GM23338 (cell line): ENCODE results near the gene PLCXD3. TPM values are rescaled to one million over a fixed set of nuclear protein-coding genes. Genes with fewer than 3 reads are reported as not detected.

Source experiments
- ATAC-seq: fragments of 200-7000 bp; cut with Tn5 transposase; 3 replicates; pipeline ENCODE4 v1.9.1; 2020
- DNase-seq: peaks from one replicate; pipeline ENCODE4 v3.0.0-alpha.2; 2015; ENCODE audit warnings: low spot score
- H2AFZ ChIP-seq: fragments of 200-600 bp; sonication (generic); 2 replicates; pipeline ENCODE4 v1.8.0; 2016; ENCODE audit warnings: antibody characterized with exemption, mild to moderate bottlenecking, moderate library complexity
- H3F3A ChIP-seq: fragments of 200-600 bp; sonication (generic); replicated peaks from 2 replicates; pipeline ENCODE4 v1.8.0; 2017; ENCODE audit warnings: antibody characterized with exemption, mixed run types, low read depth
- H3K27ac ChIP-seq: fragments of 200-600 bp; sonication (generic); 2 replicates; pipeline ENCODE4 v1.6.1; 2016; ENCODE audit warnings: low read depth
- H3K27me3 ChIP-seq: fragments of 200-600 bp; sonication (generic); 2 replicates; pipeline ENCODE4 v1.8.0; 2016; ENCODE audit warnings: mild to moderate bottlenecking, mixed run types, moderate library complexity; ENCODE audit not compliant: insufficient read depth
- H3K36me3 ChIP-seq: fragments of 200-600 bp; sonication (generic); 2 replicates; pipeline ENCODE4 v1.8.0; 2016; ENCODE audit warnings: mild to moderate bottlenecking; ENCODE audit not compliant: insufficient read depth
- H3K4me1 ChIP-seq: fragments of 200-600 bp; sonication (generic); 2 replicates; pipeline ENCODE4 v1.8.0; 2016; ENCODE audit warnings: mild to moderate bottlenecking, moderate library complexity; ENCODE audit not compliant: insufficient read depth
- H3K4me2 ChIP-seq: fragments of 200-600 bp; sonication (generic); 2 replicates; pipeline ENCODE4 v1.7.1; 2017; ENCODE audit warnings: mixed run types
- H3K4me3 ChIP-seq: fragments of 200-600 bp; sonication (generic); 2 replicates; pipeline ENCODE4 v1.6.1; 2016; ENCODE audit warnings: mixed run types
- H3K79me2 ChIP-seq: fragments of 200-600 bp; sonication (generic); replicated peaks from 2 replicates; pipeline ENCODE4 v1.8.0; 2017; ENCODE audit warnings: mild to moderate bottlenecking; ENCODE audit not compliant: insufficient read depth
- H3K9me2 ChIP-seq: fragments of 200-600 bp; sonication (generic); 2 replicates; pipeline ENCODE4 v1.8.0; 2017; ENCODE audit not compliant: insufficient read depth
- H4K20me1 ChIP-seq: fragments of 200-600 bp; sonication (generic); replicated peaks from 2 replicates; pipeline ENCODE4 v1.8.0; 2017; ENCODE audit warnings: mild to moderate bottlenecking; ENCODE audit not compliant: insufficient read depth
- H3K27ac Mint-ChIP-seq: 2 replicates; pipeline ENCODE4 v1.8.0; 2020; ENCODE audit warnings: inconsistent platforms, mild to moderate bottlenecking, moderate library complexity, mixed read lengths
- H3K27me3 Mint-ChIP-seq: 3 replicates; pipeline ENCODE4 v1.8.0; 2022; ENCODE audit warnings: low read depth, mild to moderate bottlenecking, moderate library complexity, mixed read lengths, inconsistent platforms; ENCODE audit not compliant: insufficient read depth, poor library complexity
- H3K36me3 Mint-ChIP-seq: 3 replicates; pipeline ENCODE4 v1.8.0; 2021; ENCODE audit warnings: low read depth, mild to moderate bottlenecking, inconsistent platforms, moderate library complexity, mixed read lengths
- H3K4me1 Mint-ChIP-seq: 3 replicates; pipeline ENCODE4 v1.8.0; 2020; ENCODE audit warnings: mild to moderate bottlenecking, inconsistent platforms, mixed read lengths
- H3K4me3 Mint-ChIP-seq: 3 replicates; pipeline ENCODE4 v1.8.0; 2021; ENCODE audit warnings: moderate library complexity, mild to moderate bottlenecking, inconsistent platforms, mixed read lengths
- H3K9me3 Mint-ChIP-seq: 3 replicates; pipeline ENCODE4 v1.8.0; 2020; ENCODE audit warnings: moderate library complexity, mild to moderate bottlenecking, inconsistent platforms, mixed read lengths
- CREB1 ChIP-seq: fragments of 250-450 bp; sonication (Bioruptor Pico); IDR thresholded peaks from 2 replicates; pipeline ENCODE4 v1.5.0; 2020; ENCODE audit warnings: low read depth, mild to moderate bottlenecking, moderate library complexity
- CTCF ChIP-seq, 2 experiments: fragments of 200-600 bp in 1 of 2; sonication (generic) in 1 of 2; conservative IDR thresholded peaks; 2 replicates each; pipeline versions ENCODE4 v1.5.1 to v1.6.1; 2016 to 2017; ENCODE audit warnings: antibody characterized with exemption in 2 of 2, low read depth in 2 of 2, mild to moderate bottlenecking in 2 of 2, moderate library complexity in 1 of 2
- ETS1 ChIP-seq: IDR thresholded peaks from 2 replicates; pipeline ENCODE4 v1.6.1; 2016; ENCODE audit warnings: antibody characterized with exemption
- EZH2 ChIP-seq: fragments of 200-600 bp; sonication (generic); IDR thresholded peaks from one replicate; pipeline ENCODE4 v1.8.0; 2017; ENCODE audit warnings: antibody characterized with exemption, mild to moderate bottlenecking, low read depth; ENCODE audit not compliant: unreplicated experiment
- EZH2phosphoT487 ChIP-seq: fragments of 200-600 bp; sonication (generic); IDR thresholded peaks from one replicate; pipeline ENCODE4 v1.8.1; 2018; ENCODE audit warnings: antibody characterized with exemption; ENCODE audit not compliant: unreplicated experiment
- JUNB ChIP-seq: IDR thresholded peaks from one replicate; pipeline ENCODE4 v1.6.1; 2016; ENCODE audit warnings: antibody characterized with exemption; ENCODE audit not compliant: unreplicated experiment
- NANOG ChIP-seq: IDR thresholded peaks from 2 replicates; pipeline ENCODE4 v1.6.1; 2016; ENCODE audit warnings: antibody characterized with exemption, borderline replicate concordance
- POLR2AphosphoS5 ChIP-seq: IDR thresholded peaks from 2 replicates; pipeline ENCODE4 v1.6.1; 2016; ENCODE audit warnings: antibody characterized with exemption, low read depth
- REST ChIP-seq: IDR thresholded peaks from one replicate; pipeline ENCODE4 v1.6.1; 2018; ENCODE audit warnings: antibody characterized with exemption; ENCODE audit not compliant: unreplicated experiment
- STAT1 ChIP-seq: IDR thresholded peaks from one replicate; pipeline ENCODE4 v1.6.1; 2016; ENCODE audit warnings: antibody characterized with exemption; ENCODE audit not compliant: unreplicated experiment
- ZNF114 ChIP-seq: fragments of 250-450 bp; sonication (Bioruptor Pico); IDR thresholded peaks from 2 replicates; pipeline ENCODE4 v1.5.0; 2020; ENCODE audit warnings: mild to moderate bottlenecking, moderate library complexity
- ZNF331 ChIP-seq: fragments of 250-450 bp; sonication (Bioruptor Pico); IDR thresholded peaks from 2 replicates; pipeline ENCODE4 v1.5.0; 2020; ENCODE audit warnings: low read depth, mild to moderate bottlenecking, moderate library complexity
- ZNF462 ChIP-seq: fragments of 250-450 bp; sonication (Bioruptor Pico); IDR thresholded peaks from 2 replicates; pipeline ENCODE4 v1.5.0; 2020; ENCODE audit warnings: mild to moderate bottlenecking, moderate library complexity
- polyA plus RNA-seq: library from polyadenylated mRNA; unstranded; fragments of >200 nt; fragmentation: Nextera tagmentation; extraction: Ambion mirVana; gene quantifications from 2 replicates; pipeline ENCODE4 v1.2.1, GENCODE V29; 2016
- total RNA-seq: library from RNA; depleted of rRNA; stranded (reverse); fragments of >200 nt; shearing (Covaris generic); gene quantifications from 2 replicates; pipeline ENCODE4 v1.2.3, GENCODE V29; 2014

The PLCXD3 gene
- total and polyA plus RNA-seq, 2 experiments from 2014 or later: 0.03 TPM

GRCh38 chr5:41457094-41457493 is 53.3 kb downstream of the PLCXD3 start:
- no peak overlapping the region for H2AFZ ChIP-seq
- DNase-seq (no peak), ATAC-seq (no peak)
- H3K4me1 ChIP-seq: no peaks in the 10 kb centered on the region
- H3K9me2 ChIP-seq: peaks cover 7% of the 10 kb centered on the region
- no peak overlapping the region for H3K4me3 Mint-ChIP-seq
- H3K27me3 ChIP-seq: no peaks in the 10 kb centered on the region
- no peaks in the 10 kb centered on the region for H3K27me3 Mint-ChIP-seq
- no peaks in the 10 kb centered on the region for H3K36me3 ChIP-seq
- TF ChIP-seq EZH2 (no peak), REST (no peak), CTCF (conservative IDR thresholded peaks at IDR 0.05; ENCODE audit: low read depth in 2 of 2) (no peak), JUNB (no peak), POLR2AphosphoS5 (no peak), NANOG (no peak), EZH2phosphoT487 (no peak), ZNF462 (CRISPR knock-in tag) (no peak), CREB1 (CRISPR knock-in tag) (no peak), ETS1 (no peak), ZNF331 (CRISPR knock-in tag) (no peak), ZNF114 (CRISPR knock-in tag) (no peak), STAT1 (no peak)
- no peaks in the 10 kb centered on the region for H3K9me3 Mint-ChIP-seq
- no peak overlapping the region for H3K4me2 ChIP-seq
- no peak overlapping the region for H3K27ac ChIP-seq
- H3K4me3 ChIP-seq: no peak overlapping the region
- no peaks in the 10 kb centered on the region for H3F3A ChIP-seq
- no peaks in the 10 kb centered on the region for H4K20me1 ChIP-seq
- H3K36me3 Mint-ChIP-seq: no peaks in the 10 kb centered on the region
- no peak overlapping the region for H3K27ac Mint-ChIP-seq
- no peaks in the 10 kb centered on the region for H3K79me2 ChIP-seq
- H3K4me1 Mint-ChIP-seq: no peaks in the 10 kb centered on the region
